Bone marrow (tissue), 2 donors: ENCODE measurements around the gene COPZ1.
"Not testable (repeated sequence)": the region's sequence is repeated elsewhere in the genome, so short reads cannot be mapped to it uniquely, and the experiment has no call there.

Experiments
- DNase-seq, 2 donors: peaks; one replicate each; lab custom pipeline; 2025; lab: John Stamatoyannopoulos, UW

Gene COPZ1

GRCh38 chr12:54337280-54337842 lies 12.4 kb downstream of the COPZ1 start:
- peak in 1 of 2 donors; percentile 21 for DNase-seq

- DNase-seq: no peak
Measured at GRCh38 chr12:54337854-54338650, 13.1 kb downstream of the COPZ1 start.

GRCh38 chr12:54338698-54339296 lies 13.9 kb downstream of the COPZ1 start:
- DNase-seq: no peak

- no peak for DNase-seq
Measured at GRCh38 chr12:54340846-54341245, 15.9 kb downstream of the COPZ1 start.

- DNase-seq: no peak
Measured at GRCh38 chr12:54341378-54342300, 16.7 kb downstream of the COPZ1 start.

GRCh38 chr12:54349036-54349435 lies 24.1 kb downstream of the COPZ1 start:
- DNase-seq: no peak

- DNase-seq: no peak
Measured at GRCh38 chr12:54349679-54350078, 24.7 kb downstream of the COPZ1 start.

- DNase-seq: no peak
Measured at GRCh38 chr12:54350743-54351142, 25.8 kb downstream of the COPZ1 start.

GRCh38 chr12:54351341-54351740 lies 26.4 kb downstream of the COPZ1 start:
- DNase-seq: no peak

- DNase-seq: peak in 1 of 2 donors; percentile 24
Measured at GRCh38 chr12:54352022-54352531, 27.1 kb downstream of the COPZ1 start.

- DNase-seq: no peak
Measured at GRCh38 chr12:54352891-54353874, 28.3 kb downstream of the COPZ1 start.

- not testable (repeated sequence) for DNase-seq
Measured at GRCh38 chr12:54354271-54354670, 29.3 kb downstream of the COPZ1 start.

GRCh38 chr12:54355104-54355815 lies 30.3 kb downstream of the COPZ1 start:
- no peak for DNase-seq

- DNase-seq: no peak
Measured at GRCh38 chr12:54356228-54356627, 31.3 kb downstream of the COPZ1 start.

GRCh38 chr12:54356951-54357356 lies 32.0 kb downstream of the COPZ1 start:
- DNase-seq: no peak

- DNase-seq: no peak
Measured at GRCh38 chr12:54357506-54358190, 32.7 kb downstream of the COPZ1 start.

GRCh38 chr12:54358191-54358944 lies 33.4 kb downstream of the COPZ1 start:
- no peak for DNase-seq

GRCh38 chr12:54358945-54359761 lies 34.2 kb downstream of the COPZ1 start:
- peak; percentile 79 to 97 for DNase-seq
